ENCODE measurements around the gene NAV3.

GRCh38 chr12:77932216-77932615, 101.5 kb downstream of the NAV3 start:
- no peak for TF ChIP-seq REST (IDR thresholded peaks at IDR 0.05; ENCODE audit: borderline replicate concordance)
- no peak for TF ChIP-seq REST (CRISPR knock-in tag; IDR thresholded peaks at IDR 0.05; ENCODE audit: low read depth)
- no peak for TF ChIP-seq MAX (CRISPR knock-in tag; IDR thresholded peaks at IDR 0.05)
- TF ChIP-seq ZBTB1 (CRISPR knock-in tag; IDR thresholded peaks at IDR 0.05; ENCODE audit: borderline replicate concordance, low read depth): no peak
- no peak for TF ChIP-seq CHD1 (IDR thresholded peaks at IDR 0.05; ENCODE audit: low read length)
- TF ChIP-seq FOXP1 (CRISPR knock-in tag; IDR thresholded peaks at IDR 0.05): no peak
- no peak for TF ChIP-seq TAF1 (IDR thresholded peaks at IDR 0.05; ENCODE audit: control insufficient read depth, extremely low read depth, insufficient read depth, low read length, severe bottlenecking)
- no peak for TF ChIP-seq MBD2 (IDR thresholded peaks at IDR 0.05; ENCODE audit: borderline replicate concordance, low read depth)
- TF ChIP-seq ZNF282 (CRISPR knock-in tag; IDR thresholded peaks at IDR 0.05): no peak
- TF ChIP-seq ZBTB8A (IDR thresholded peaks at IDR 0.05; ENCODE audit: partially characterized antibody): no peak
- TF ChIP-seq CTCF (IDR thresholded peaks at IDR 0.05 in 2 of 3, conservative IDR thresholded peaks at IDR 0.05 in 1 of 3; ENCODE audit: insufficient read depth in 2 of 3, low read depth in 1 of 3, low read length in 3 of 3): no peak
